T-helper 2 cell treated with Interferon-gamma antibody and Interleukin-4, amounts not matched to agents 100 ng/mL and 5 ng/mL, for 36 hours (primary cell): ENCODE data around the gene PRR16. TPM values are rescaled to one million over a fixed set of nuclear protein-coding genes. Genes with fewer than 3 reads are reported as not detected.
"Not testable (repeated sequence)": the region's sequence is repeated elsewhere in the genome, so short reads cannot be mapped to it uniquely, and the experiment has no call there.

Experiments used
- intact Hi-C: fragments of 100-400 bp; cut with micrococcal nuclease; formaldehyde crosslinking; loops from one replicate; pipeline ENCODE4 v1.15.1; 2023
- total RNA-seq: library from RNA; stranded (reverse); gene quantifications from 2 replicates; pipeline ENCODE4 v1.2.3, GENCODE V29; 2022

The PRR16 gene
- total RNA-seq = not detected in 2 replicates

DNA sequence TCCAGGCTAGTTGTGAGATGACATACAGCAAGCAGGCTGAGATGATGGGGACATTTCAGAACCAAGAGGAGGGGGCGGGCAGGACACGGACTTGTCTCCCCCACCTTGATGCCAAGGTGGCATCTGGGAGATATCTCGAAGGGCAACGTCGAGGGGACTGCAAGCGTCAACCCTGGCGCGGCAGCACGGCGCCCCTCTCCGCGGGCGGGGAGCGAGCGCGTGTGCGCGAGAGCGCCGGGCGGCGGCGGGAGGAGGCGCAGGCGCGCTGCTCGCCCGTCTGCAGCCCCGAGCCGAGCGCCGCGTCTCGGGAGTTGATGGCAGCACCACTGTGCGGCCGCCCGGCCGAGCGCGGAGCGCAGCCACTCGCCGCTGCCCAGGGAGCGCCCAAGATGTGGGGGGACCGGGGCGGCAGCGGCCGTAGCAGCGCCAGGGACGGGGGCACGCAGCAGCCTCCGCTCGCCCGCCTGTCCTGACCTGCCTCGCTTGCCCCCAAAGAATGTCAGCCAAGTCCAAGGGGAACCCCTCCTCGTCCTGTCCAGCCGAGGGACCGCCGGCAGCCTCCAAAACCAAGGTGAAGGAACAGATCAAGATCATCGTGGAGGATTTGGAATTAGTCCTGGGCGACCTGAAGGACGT is at the start of gene PRR16:
TSS of gene PRR16 (plus strand) at position 310 of the 636 bp plus-strand sequence.
- intact Hi-C loops = no loop called here

- intact Hi-C loops = no loop called here
Observed at GRCh38 chr5:120415985-120416384, 48.1 kb upstream of the PRR16 start.

DNA sequence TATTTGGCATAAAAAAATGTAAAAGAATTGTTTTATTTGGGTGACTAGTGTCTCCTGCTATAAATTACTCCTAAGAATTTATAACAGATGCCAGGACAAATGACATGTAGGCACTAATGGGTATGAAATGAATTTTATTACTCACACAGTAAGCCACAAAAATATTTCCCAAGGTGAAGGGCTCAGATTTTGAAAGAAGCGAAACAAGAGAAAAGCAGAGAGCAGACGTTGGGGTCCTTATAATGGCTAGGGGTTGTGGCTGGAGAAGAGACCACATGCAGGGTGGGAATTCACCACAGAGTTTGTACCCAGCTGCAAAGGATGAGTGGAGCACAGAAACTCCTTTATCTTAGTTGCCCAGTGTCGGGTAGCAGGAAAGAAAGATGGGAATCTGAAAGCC is 45.0 kb upstream of the PRR16 start:
- intact Hi-C loops = no loop called here

GRCh38 chr5:120426633-120427275 is 37.3 kb upstream of the PRR16 start:
- intact Hi-C loops = not testable (repeated sequence)

DNA sequence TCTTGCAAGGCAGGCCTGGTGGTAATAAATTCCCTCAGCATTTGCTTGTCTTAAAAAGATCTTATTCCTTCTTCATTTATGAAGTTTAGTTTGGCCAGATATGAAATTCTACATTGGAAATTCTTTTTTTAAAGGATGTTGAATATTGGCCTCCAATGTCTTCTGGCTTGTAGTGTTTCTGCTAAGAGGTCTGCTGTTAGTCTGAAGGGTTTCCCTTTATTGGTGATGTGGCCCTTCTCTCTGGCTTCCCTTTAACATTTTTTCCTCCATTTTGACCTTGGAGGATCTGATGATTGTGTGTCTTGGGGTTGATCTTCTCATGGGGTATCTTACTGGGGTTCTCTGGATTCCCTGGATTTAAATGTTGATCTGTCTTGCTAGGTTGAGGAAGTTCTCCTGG is 33.5 kb upstream of the PRR16 start:
- intact Hi-C loops = no loop called here

GRCh38 chr5:120432861-120433260 is 31.2 kb upstream of the PRR16 start:
- intact Hi-C loops = no loop called here

GRCh38 chr5:120435129-120435528 is 29.0 kb upstream of the PRR16 start:
- intact Hi-C loops = no loop called here

DNA sequence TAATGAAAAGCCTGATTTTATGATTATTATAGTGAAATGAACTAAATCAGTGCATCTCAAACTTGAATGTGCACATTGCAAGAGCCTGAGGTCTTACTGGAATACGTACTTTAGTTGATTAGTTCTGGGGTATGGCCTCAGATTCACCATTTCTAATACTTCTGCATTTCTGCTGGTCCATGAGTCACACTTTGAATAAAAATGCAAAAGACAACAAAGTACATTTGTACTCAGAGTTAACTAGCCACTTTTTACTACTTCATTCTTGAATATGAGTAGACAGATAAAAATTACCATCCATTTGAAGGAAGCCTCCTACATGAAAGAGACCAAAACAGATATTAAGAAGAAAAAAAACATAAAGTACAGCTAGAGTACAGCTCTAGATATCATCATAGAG is 27.1 kb upstream of the PRR16 start:
- intact Hi-C loops = no loop called here

- intact Hi-C loops = no loop called here
Observed at GRCh38 chr5:120442694-120443093, 21.4 kb upstream of the PRR16 start.

- intact Hi-C loops = no loop called here
Observed at GRCh38 chr5:120443607-120444006, 20.5 kb upstream of the PRR16 start.

DNA sequence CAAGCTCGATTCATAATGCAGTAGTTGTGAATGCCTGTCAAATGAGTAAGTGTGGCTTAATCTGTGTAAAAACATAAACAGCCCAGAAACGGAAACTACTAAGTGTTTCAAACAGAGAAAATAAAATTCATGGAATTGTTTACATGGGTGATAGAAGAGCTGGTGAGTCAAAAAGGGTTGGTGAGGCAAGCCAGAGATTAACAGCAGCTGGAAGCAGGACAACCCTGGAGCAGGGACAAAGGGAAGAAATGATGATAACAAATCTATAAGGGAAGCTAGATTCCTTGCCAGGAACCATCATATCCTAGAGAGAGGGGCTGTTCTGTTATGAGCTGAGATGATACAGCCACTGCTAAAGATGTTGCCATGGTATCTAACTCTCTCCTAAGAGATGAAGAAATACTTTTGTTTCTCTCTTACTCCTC is 18.0 kb upstream of the PRR16 start:
- intact Hi-C loops = no loop called here

DNA sequence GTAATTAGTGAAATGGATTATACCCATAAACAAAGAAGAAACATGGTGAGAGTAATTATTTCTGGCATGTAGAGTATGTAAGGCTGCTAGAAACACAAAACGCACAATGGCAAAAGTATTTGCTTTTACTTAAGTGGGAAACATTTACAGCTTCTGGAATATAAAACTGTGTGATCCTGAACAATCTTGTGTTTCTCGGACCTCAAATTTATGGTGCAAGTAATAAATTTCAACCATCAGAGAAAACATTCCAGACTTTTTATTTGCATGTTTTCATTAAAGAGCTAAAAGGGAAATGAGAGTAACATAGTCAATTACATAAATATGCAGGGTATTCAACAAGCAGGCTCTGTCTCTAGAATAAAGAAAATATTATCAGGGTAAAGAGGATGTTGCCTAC is 17.2 kb upstream of the PRR16 start:
- intact Hi-C loops = no loop called here

GRCh38 chr5:120447706-120448239 is 16.3 kb upstream of the PRR16 start:
- intact Hi-C loops = no loop called here

- intact Hi-C loops = no loop called here
Observed at GRCh38 chr5:120449501-120449900, 14.6 kb upstream of the PRR16 start.

- intact Hi-C loops = no loop called here
Observed at GRCh38 chr5:120450910-120451309, 13.2 kb upstream of the PRR16 start.

DNA sequence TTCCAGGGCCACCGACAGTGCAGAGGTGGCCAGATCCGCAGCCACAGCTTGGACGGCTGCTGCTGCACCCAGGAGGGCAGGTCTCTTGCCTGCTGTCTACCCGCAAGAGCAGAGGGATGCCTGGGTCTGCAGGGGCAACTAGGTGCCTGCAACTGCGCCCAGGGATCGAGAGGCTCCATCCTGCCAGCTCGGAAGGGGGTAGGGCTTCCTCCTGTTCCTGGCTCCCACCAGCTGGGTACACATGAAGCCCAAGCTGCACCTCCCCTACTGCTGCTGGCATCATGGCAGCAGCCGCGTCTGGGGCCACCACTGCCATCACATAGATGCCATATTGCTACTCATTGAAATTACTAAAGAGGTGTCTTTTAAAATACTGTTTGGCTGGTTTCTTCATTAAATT is 12.7 kb upstream of the PRR16 start:
- intact Hi-C loops = no loop called here

DNA sequence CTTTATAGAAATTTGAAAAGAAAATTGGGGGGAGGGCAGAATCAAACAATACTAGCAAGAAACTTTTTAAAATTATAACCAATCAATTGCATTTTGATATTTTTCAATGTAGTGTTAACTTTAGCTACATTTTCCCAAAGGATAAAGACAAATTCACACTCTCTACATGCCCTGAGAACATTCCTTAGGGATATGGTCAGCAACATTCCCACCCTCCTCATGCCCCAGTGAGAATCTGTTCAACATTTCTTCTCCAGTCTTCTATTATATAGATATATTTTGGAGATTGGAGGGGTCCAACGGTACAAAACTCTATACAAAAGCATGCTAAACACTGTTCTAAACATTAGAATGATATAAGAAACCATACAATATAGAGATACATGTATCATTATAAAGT is 11.6 kb upstream of the PRR16 start:
- intact Hi-C loops = no loop called here

DNA sequence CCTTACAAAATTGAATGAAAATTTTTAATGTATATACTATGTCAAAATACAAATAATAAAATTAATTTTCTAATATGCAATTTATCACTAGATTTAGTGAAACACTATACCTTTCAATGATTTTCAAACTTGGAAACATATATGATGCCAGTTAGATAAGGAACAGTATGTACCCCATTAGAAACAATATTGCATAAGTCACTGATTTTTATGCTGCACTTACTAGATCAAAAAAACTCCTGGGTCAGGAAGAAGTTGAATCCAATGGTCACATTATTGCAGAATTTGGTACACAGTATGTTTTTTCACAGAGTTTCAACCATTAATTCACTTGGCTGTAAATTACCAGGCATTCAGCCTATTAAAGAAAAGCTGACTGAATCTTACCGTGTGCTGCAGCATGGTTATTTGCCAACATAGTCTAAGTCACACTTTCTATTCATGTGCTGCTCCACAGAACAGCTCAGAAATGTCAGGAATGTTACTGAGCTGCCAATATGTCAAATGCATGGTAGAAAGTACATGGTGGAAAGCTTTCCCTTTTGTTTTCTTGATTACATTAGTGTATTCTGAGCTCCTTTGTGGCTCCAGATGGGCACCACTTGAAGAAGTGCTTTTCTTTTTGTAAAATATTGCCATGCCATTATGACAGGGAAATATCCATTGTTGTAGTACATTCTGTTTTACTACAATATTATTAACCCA is 9.9 kb upstream of the PRR16 start:
- intact Hi-C loops = no loop called here

DNA sequence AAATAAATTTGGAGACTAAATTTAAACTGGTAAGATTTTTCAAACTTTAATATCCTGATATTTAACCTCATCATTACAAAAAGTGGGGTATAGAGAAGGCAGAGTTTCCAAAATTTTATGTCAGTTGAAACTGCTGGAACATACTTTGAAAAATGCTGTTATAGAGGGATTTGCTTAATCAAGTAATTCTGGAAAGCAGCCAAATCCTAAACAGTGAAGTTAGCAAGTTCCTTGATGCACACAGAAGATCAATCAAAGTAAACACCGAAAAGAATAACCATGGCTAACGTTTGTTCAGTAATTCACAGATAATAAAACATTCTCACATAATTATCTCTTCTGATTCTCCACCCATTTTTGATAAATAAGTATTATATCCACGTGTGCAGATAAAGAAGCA is 8.1 kb upstream of the PRR16 start:
- intact Hi-C loops = loop anchor here (5.0 kb wide), 2 partner anchors 369 to 1469 kb away; partner anchors contain the start of gene DTWD2

- intact Hi-C loops = loop anchor here (1.0 to 5.0 kb wide), 4 partner anchors 70 to 1471 kb away; partner anchors contain the start of gene DTWD2
Observed at GRCh38 chr5:120457839-120458507, 6.1 kb upstream of the PRR16 start.

DNA sequence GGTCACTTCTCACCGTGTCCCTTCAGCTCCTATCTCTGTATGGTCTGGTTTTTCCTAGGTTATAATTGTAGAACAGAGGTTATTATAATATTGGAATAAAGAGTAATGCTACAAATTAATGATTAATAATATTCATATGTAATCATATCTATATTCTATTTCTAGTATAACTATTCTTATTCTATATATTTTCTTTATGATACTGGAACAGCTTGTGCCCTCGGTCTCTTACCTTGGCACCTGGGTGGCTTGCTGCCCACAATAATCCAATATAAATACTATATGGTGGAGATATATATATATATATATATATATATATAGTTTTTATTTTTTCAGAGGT is 5.6 kb upstream of the PRR16 start:
- intact Hi-C loops = loop anchor here (1.0 to 5.0 kb wide), 4 partner anchors 70 to 1471 kb away; partner anchors contain the start of gene DTWD2

GRCh38 chr5:120461251-120461650 is 2.8 kb upstream of the PRR16 start:
- intact Hi-C loops = no loop called here
